HS-5 (cell line): ENCODE results near the gene DNAH7.
A peak's percentile ranks its signal among the peaks of the same experiment; 100 is the strongest.
"Not testable (repeated sequence)": the region's sequence is repeated elsewhere in the genome, so short reads cannot be mapped to it uniquely, and the experiment has no call there.

Experiments used
- DNase-seq: peaks from one replicate; pipeline ENCODE4 v3.0.0-alpha.2; 2012; ENCODE audit warnings: low read depth

DNAH7 gene

DNA sequence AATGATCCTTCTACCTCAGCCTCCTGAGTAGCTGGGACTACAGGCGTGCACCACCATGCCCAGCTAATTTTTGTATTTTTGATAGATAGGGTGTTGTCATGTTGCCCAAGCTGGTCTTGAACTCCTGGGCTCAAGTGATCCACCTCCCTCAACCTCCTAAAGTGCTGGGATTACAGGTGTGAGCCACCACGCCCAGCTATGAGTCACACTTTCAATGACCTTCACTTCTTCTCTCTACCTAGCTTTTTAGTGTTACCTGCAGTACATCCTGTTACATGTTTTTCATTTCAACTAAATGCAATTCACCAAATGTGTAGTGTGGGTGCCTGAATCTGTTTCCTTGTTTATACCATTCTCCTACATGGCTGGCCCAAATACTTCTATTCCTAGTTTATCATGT, 347.6 kb downstream of the DNAH7 start:
- DNase-seq, result no peak

DNA sequence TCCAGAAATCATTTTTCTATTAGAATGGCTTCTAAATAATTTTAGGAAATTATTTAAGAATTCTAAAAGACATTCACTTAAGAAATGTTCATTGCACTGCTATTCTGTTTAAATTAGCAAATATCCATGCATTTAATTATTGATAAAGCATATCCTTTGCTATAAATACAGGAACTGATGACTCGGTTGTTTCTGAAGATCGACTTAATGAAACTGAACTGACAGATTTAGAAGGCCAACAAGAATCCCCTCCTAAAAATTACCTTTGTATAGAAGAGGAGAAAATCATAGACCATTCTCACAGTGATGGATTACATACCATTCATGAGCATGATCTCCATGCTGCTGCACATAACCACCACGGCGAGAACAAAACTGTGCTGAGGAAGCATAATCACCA, 352.2 kb downstream of the DNAH7 start:
- no peak for DNase-seq

DNA sequence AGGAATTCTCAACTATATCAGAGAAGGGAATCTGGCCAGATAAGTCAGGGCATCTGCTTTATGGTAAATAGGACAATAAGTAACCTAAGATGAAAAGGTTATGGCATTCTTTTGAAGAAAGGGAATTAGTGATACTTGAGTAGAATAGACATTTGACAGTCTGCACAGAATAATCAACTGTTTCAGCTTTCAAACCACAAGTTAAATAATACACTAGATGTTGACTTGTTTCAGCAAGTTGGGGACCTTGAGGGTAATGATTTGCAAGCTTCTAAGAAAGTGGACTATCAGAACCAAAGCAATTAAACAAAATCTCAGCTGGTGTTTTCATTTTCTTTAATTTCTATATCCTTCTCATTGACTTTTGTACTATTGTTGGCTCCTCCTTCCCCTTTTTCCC, 357.2 kb downstream of the DNAH7 start:
- no peak for DNase-seq

DNA sequence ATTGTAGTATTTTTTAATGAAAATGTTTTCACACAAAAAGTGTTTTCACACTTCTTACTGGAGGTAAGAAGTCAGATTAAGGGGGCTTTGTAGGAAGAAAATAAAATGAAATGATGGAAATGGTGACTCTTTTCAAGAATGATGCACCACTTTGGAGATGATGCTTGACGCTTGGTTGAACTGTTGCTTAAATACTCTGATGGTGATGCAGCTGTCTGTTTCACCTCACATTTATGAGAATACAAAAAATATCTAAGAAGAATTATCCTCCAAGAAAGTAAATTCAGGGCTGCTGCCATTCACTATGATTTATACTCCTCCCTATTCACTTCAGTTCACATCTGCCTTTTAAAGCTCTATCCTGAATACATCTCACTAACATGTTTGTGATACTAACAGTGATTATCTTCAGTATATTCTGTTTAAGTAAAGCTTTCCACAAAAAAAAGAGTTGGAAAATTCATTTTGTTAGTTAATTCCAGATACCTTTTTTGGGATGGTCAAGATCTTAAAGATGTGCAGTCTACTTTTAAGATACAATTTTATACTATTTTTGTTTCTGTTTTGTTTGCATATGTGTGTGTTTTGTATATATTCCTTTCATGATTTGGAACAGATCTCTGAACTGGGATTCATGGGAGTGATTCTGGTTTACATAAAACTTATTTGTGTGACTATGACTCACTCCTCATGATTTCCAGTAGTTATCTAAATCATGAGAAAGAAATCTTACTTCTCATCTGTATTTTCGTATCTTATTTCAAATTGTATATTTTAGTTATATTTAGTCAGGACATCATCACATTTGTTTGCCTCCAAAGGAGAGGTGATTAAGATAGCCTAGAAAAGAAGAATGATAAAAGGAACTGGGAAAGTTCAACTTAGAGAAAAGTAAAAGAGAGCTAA, 358.5 kb downstream of the DNAH7 start:
- DNase-seq, result peak; percentile 13

DNA sequence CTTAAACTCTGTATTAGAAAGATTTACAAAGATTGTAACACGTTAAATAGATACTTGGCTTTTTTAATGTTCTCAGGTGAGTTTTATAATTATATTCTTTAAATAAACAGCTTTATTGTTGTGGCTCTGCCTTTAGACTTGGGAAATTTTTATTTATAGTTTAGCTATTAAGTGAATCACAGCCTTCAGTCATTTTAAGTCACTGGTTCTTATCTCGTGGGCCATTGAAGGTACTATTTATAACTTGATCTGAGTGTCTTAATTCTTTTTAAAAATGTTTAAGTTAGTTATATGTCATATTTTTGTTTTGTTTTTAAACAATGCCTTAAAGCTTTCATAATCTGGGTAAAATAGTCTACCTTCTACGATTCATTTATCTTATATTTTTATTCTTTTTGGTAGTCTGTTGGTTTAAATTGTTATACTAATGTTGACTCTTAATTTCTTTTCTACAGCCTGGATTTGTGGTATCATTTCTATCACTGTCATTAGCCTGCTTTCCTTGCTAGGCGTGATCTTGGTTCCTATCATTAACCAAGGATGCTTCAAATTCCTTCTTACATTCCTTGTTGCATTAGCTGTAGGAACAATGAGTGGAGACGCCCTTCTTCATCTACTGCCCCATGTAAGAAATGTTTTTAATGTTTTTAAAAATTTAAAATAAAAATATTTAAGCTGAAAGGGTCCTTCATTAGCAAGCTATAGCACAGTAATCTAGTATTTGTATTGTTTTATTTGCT, 362.3 kb downstream of the DNAH7 start:
- DNase-seq, result no peak

DNA sequence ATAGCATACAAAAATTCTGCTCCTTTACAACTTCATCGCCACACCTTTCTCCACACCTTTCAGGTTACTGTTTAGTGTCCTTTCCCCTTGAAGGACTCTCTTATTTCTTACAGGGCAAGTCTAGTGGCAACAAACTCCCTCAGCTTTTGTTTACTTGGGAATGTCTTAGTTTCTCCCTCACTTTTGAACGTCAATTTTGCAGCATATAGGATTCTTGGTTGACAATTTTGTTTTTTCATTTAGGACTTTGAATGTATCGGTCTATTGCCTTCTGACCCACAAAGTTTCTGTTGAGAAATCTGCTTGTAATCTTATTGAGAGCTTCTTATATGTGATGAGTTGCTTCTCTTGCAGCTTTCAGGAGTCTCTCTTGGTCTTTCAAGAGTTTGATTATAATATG, 368.2 kb downstream of the DNAH7 start:
- DNase-seq, result no peak

DNA sequence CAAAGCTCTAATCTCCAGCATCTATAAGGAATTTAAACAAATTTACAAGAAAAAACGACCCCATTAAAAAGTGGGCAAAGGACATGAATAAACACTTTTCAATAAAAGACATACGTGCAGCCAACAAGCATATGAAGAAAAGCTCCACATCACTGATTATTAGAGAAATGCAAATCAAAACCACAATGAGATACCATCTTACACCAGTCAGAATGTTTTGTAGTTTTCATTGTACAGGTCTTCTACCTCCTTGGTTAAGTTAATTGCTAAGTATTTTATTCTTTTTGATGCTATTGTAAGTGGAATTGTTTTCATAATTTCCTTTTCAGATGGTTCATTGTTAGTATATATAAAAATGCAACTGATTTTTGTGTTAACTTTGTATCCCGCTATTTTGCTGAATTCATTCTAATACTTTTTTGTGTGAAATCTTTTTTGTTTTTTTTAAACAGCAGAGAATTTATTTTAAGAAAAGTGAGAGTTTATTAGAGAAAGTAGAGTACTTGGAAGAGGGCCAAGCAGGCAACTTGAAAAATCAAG, 370.9 kb downstream of the DNAH7 start:
- no peak for DNase-seq

DNA sequence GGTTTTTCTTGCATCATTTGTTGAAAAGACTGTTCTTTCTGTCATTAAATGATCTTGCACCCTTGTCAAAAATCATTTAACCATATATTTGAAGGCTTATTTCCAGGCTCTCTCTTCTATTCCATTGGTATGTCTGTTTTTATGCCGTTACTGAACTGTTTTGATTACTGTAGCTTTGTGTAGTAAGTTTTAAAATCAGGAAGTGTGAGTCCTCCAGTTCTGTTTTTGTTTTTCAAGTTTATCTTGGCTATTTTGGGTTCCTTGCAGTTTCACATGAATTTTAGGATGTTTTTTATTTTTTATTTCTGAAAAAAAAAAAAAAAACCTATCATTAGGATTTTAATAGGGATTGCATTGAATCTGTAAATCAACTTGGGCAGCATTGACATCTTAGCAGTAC, 372.6 kb downstream of the DNAH7 start:
- no peak for DNase-seq

DNA sequence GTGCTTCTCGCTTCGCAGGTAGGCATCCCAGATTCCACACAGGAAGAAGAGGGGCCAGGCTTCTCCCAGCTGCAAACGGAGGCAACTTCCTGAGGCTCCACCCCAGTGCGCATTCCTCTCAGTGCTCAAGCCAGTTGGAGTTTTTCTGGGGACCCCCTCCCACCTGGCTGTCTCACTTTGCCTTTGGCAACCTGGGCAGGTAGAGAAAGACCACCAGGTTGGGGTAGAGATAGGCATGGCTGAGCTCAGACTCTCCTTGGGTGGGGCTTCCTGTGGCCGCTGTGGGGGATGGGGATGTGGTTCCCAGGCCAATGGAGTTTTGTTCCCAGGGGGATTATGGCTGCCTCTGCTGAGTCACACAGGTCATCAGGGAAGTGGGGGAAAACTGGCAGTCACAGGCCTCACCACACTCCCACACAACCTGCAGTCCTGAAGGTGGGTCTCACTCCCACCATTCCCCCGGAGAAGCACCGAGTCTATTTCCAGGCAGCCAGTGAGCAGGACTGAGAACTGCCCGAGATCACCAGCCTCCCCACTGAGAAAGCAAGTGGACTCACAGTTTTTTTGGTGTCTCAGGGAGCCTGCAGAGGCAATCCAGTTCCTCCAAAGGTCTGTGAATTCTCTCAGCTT, 373.5 kb downstream of the DNAH7 start:
- DNase-seq, result no peak

DNA sequence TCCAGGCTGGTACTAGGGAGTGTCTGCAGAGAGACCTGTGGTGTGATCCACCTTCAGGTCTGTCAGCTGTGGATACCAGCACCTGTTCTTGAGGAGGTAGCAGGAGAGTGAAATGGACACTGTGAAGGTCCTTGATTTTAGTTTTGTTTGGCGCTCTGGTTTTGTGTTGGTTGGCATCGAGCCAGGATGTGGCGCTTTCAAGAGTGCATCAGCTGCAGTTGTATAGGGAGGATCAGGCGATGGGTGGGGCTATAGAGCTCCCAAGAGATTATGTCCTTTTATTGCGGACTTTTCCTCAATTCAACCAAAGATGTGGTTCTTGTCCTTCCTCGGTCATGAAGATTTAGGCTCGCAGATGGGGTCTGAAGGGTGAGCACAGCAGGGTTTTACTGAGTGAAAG, 374.1 kb downstream of the DNAH7 start:
- no peak for DNase-seq

DNA sequence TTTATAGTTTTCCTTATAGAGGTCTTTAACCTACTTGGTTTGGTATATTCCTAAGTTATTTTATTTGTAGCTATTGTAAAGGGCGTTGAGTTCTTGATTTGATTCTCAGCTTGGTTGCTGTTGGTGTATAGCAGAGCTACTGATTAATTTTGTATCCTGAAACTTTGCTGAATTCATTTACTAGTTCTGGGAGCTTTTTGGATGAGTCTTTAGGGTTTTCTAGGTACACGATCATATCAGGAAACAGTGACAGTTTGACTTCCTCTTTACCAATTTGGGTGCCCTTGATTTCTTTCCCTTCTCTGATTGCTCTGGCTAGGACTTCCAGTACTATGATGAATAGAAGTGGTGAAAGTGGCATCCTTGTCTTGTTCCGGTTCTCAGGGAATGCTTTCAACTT, 376.1 kb downstream of the DNAH7 start:
- not testable (repeated sequence) for DNase-seq
